Measurements from ENCODE around the gene CFTR. TPM values are rescaled to one million over a fixed set of nuclear protein-coding genes. Genes with fewer than 3 reads are reported as not detected.

Gene CFTR
- total RNA-seq, 1 experiment from 2014 or later: 0.72 TPM

GRCh38 chr7:117637937-117638336 is 158.1 kb downstream of the CFTR start (continued):
- TF ChIP-seq ZNF281 (CRISPR knock-in tag; IDR thresholded peaks at IDR 0.05): no peak
- TF ChIP-seq ZNF219 (CRISPR knock-in tag; IDR thresholded peaks at IDR 0.05; ENCODE audit: borderline replicate concordance): no peak
- TF ChIP-seq KAT7 (CRISPR knock-in tag; IDR thresholded peaks at IDR 0.05; ENCODE audit: borderline replicate concordance): no peak

GRCh38 chr7:117639966-117640365 is 160.1 kb downstream of the CFTR start:
- H3K36me3 Mint-ChIP-seq: peaks cover 3% of the 10 kb centered on the region
- peaks cover 7% of the 10 kb centered on the region; the same call in 1 of the 2 replicates for H3K9me3 Mint-ChIP-seq
- no peaks in the 10 kb centered on the region for H3K27me3 Mint-ChIP-seq (ENCODE audit: low read depth)
- CTCF ChIA-PET: no interaction called here
- no peaks in the 10 kb centered on the region for H3K4me1 Mint-ChIP-seq
- POLR2A ChIA-PET: no interaction called here
- H3K27ac Mint-ChIP-seq: no peak overlapping the region
- TF ChIP-seq NR1H2 (CRISPR knock-in tag; IDR thresholded peaks at IDR 0.05) (no peak), SOX15 (CRISPR knock-in tag; IDR thresholded peaks at IDR 0.05) (no peak), GRHL2 (CRISPR knock-in tag; IDR thresholded peaks at IDR 0.05; ENCODE audit: insufficient replicate concordance, severe bottlenecking) (no peak), GABPB1 (CRISPR knock-in tag; IDR thresholded peaks at IDR 0.05) (no peak), CDX4 (CRISPR knock-in tag; IDR thresholded peaks at IDR 0.05; ENCODE audit: borderline replicate concordance) (no peak), ERG (CRISPR knock-in tag; IDR thresholded peaks at IDR 0.05) (no peak), ATF6 (CRISPR knock-in tag; IDR thresholded peaks at IDR 0.05) (no peak)
- ATAC-seq (no peak), DNase-seq (ENCODE audit: low spot score) (no peak)
- no peak overlapping the region for H3K4me3 Mint-ChIP-seq

GRCh38 chr7:117640465-117640864 is 160.6 kb downstream of the CFTR start:
- no peak overlapping the region for H3K27ac Mint-ChIP-seq
- no peak for DNase-seq (ENCODE audit: low spot score)
- H3K9me3 Mint-ChIP-seq: peaks cover 4% of the 10 kb centered on the region; the same call in 1 of the 2 replicates
- H3K4me3 Mint-ChIP-seq: no peak overlapping the region
- no peaks in the 10 kb centered on the region for H3K27me3 Mint-ChIP-seq (ENCODE audit: low read depth)
- ChIA-PET CTCF (no interaction called here), POLR2A (no interaction called here)
- no peak for ATAC-seq
- H3K4me1 Mint-ChIP-seq: no peaks in the 10 kb centered on the region
- no peaks in the 10 kb centered on the region for H3K36me3 Mint-ChIP-seq
- TF ChIP-seq AFF4 (CRISPR knock-in tag; IDR thresholded peaks at IDR 0.05; ENCODE audit: borderline replicate concordance) (no peak), ZNF263 (CRISPR knock-in tag; IDR thresholded peaks at IDR 0.05; ENCODE audit: low read depth) (no peak), NFATC4 (CRISPR knock-in tag; IDR thresholded peaks at IDR 0.05) (no peak), KAT7 (CRISPR knock-in tag; IDR thresholded peaks at IDR 0.05; ENCODE audit: borderline replicate concordance) (no peak), ZSCAN18 (CRISPR knock-in tag; IDR thresholded peaks at IDR 0.05) (no peak), PRRX2 (CRISPR knock-in tag; IDR thresholded peaks at IDR 0.05) (no peak), USF2 (CRISPR knock-in tag; IDR thresholded peaks at IDR 0.05) (no peak), ATF6 (CRISPR knock-in tag; IDR thresholded peaks at IDR 0.05) (no peak), MAX (CRISPR knock-in tag; IDR thresholded peaks at IDR 0.05) (no peak)
